Measurements from ENCODE around the gene LTA4H. TPM values are rescaled to one million over a fixed set of nuclear protein-coding genes. Genes with fewer than 3 reads are reported as not detected.

LTA4H gene
- total RNA-seq, 1 experiment from 2014 or later: 51.8 TPM

- Histone ChIP-seq H3K4me1 (ENCODE audit: insufficient read depth, low read length, poor library complexity, severe bottlenecking) (no peaks in the 10 kb centered on the region), H3K36me3 (ENCODE audit: insufficient read depth, low read length, poor library complexity, severe bottlenecking) (no peaks in the 10 kb centered on the region), H3K27me3 (replicated peaks; ENCODE audit: insufficient read depth, low read depth, low read length, poor library complexity) (no peaks in the 10 kb centered on the region), H3K4me3 (ENCODE audit: low read depth, low read length, poor library complexity, severe bottlenecking) (no peak overlapping the region), H3K9me3 (ENCODE audit: low read depth, low read length, poor library complexity, severe bottlenecking) (no peaks in the 10 kb centered on the region), H3K27ac (ENCODE audit: low read depth, low read length, poor library complexity, severe bottlenecking) (no peak overlapping the region)
- intact Hi-C loops (cut with micrococcal nuclease; ENCODE audit: unreplicated experiment): loop anchor here (10.0 kb wide), 1 partner anchor 382 kb away; no protein-coding TSS in a partner anchor
- POLR2A ChIA-PET (ENCODE audit: low non-redundant PET): no interaction called here
- CTCF ChIA-PET: no interaction called here
- TF ChIP-seq EZH2 (IDR thresholded peaks at IDR 0.05; ENCODE audit: borderline replicate concordance, low read depth, low read length, poor library complexity, severe bottlenecking): no peak
- no peak for TF ChIP-seq CTCF (conservative IDR thresholded peaks at IDR 0.05; ENCODE audit: low read depth, low read length)
- no peak for DNase-seq (ENCODE audit: low spot score)
- BruUV-seq (replicated peaks): no TSS peak
These were observed 68.1 kb downstream of the LTA4H start for GRCh38 chr12:95967301-95967700.

GRCh38 chr12:95966287-95966870 lies 69.0 kb downstream of the LTA4H start:
- intact Hi-C loops (cut with micrococcal nuclease; ENCODE audit: unreplicated experiment): loop anchor here (10.0 kb wide), 1 partner anchor 382 kb away; no protein-coding TSS in a partner anchor
- Histone ChIP-seq H3K4me1 (ENCODE audit: insufficient read depth, low read length, poor library complexity, severe bottlenecking) (no peaks in the 10 kb centered on the region), H3K4me3 (ENCODE audit: low read depth, low read length, poor library complexity, severe bottlenecking) (no peak overlapping the region), H3K27me3 (replicated peaks; ENCODE audit: insufficient read depth, low read depth, low read length, poor library complexity) (no peaks in the 10 kb centered on the region), H3K36me3 (ENCODE audit: insufficient read depth, low read length, poor library complexity, severe bottlenecking) (no peaks in the 10 kb centered on the region), H3K27ac (ENCODE audit: low read depth, low read length, poor library complexity, severe bottlenecking) (no peak overlapping the region), H3K9me3 (ENCODE audit: low read depth, low read length, poor library complexity, severe bottlenecking) (no peaks in the 10 kb centered on the region)
- TF ChIP-seq EZH2 (IDR thresholded peaks at IDR 0.05; ENCODE audit: borderline replicate concordance, low read depth, low read length, poor library complexity, severe bottlenecking): no peak
- TF ChIP-seq CTCF (conservative IDR thresholded peaks at IDR 0.05; ENCODE audit: low read depth, low read length): no peak
- DNase-seq (ENCODE audit: low spot score): no peak
- CTCF ChIA-PET: no interaction called here
- POLR2A ChIA-PET (ENCODE audit: low non-redundant PET): no interaction called here
- BruUV-seq (replicated peaks): no TSS peak

GRCh38 chr12:95963096-95963495 lies 72.3 kb downstream of the LTA4H start:
- H3K4me3 ChIP-seq (ENCODE audit: low read depth, low read length, poor library complexity, severe bottlenecking): no peak overlapping the region
- H3K36me3 ChIP-seq (ENCODE audit: insufficient read depth, low read length, poor library complexity, severe bottlenecking): no peaks in the 10 kb centered on the region
- peak; percentile 64 for DNase-seq (ENCODE audit: low spot score)
- no peak overlapping the region for H3K27ac ChIP-seq (ENCODE audit: low read depth, low read length, poor library complexity, severe bottlenecking)
- no peaks in the 10 kb centered on the region for H3K4me1 ChIP-seq (ENCODE audit: insufficient read depth, low read length, poor library complexity, severe bottlenecking)
- TF ChIP-seq EZH2 (IDR thresholded peaks at IDR 0.05; ENCODE audit: borderline replicate concordance, low read depth, low read length, poor library complexity, severe bottlenecking): no peak
- TF ChIP-seq CTCF (conservative IDR thresholded peaks at IDR 0.05; ENCODE audit: low read depth, low read length): peak; percentile 59
- no TSS peak for BruUV-seq (replicated peaks)
- ChIA-PET CTCF (interaction anchor here (0.6 kb wide), 1 partner anchor 29 kb away, joined by 5 read pairs; no protein-coding TSS in a partner anchor), POLR2A (ENCODE audit: low non-redundant PET) (interaction anchor here (0.7 kb wide), 1 partner anchor 218 kb away, joined by 4 read pairs; no protein-coding TSS in a partner anchor)
- H3K9me3 ChIP-seq (ENCODE audit: low read depth, low read length, poor library complexity, severe bottlenecking): no peaks in the 10 kb centered on the region
- H3K27me3 ChIP-seq (replicated peaks; ENCODE audit: insufficient read depth, low read depth, low read length, poor library complexity): no peaks in the 10 kb centered on the region
- intact Hi-C loops (cut with micrococcal nuclease; ENCODE audit: unreplicated experiment): loop anchor here (5.0 to 10.0 kb wide), 2 partner anchors 46 to 378 kb away; no protein-coding TSS in a partner anchor

All from A673 (cell line).